Caco-2 (cell line): ENCODE data around the gene ATF6. TPM values are rescaled to one million over a fixed set of nuclear protein-coding genes. Genes with fewer than 3 reads are reported as not detected.

Experiments
- BruUV-seq: library from RNA; stranded (reverse); fragments of 400-500 nt; replicated peaks from 2 replicates; lab custom pipeline; 2021; lab: Mats Ljungman, UMichigan
- CTCF ChIA-PET: fragments of 300-600 bp; sonication (Branson Sonifier 250); formaldehyde crosslinking; loops from one replicate; lab custom pipeline; 2022; ENCODE audit warnings: antibody characterized with exemption; lab: Charles Lee
- POLR2A ChIA-PET: fragments of 300-600 bp; sonication (Branson Sonifier 250); formaldehyde crosslinking; loops from one replicate; lab custom pipeline; 2022; ENCODE audit warnings: antibody characterized with exemption; lab: Charles Lee
- DNase-seq, 2 experiments: peaks; one replicate each; pipeline versions ENCODE4 v3.0.0 to v3.0.0-alpha.2; 2020 to 2022
- H3K27me3 ChIP-seq: replicated peaks from 2 replicates; pipeline ENCODE4 v1.6.0; 2011; ENCODE audit warnings: low read length; ENCODE audit not compliant: control insufficient read depth, insufficient read depth
- H3K36me3 ChIP-seq: 2 replicates; pipeline ENCODE4 v1.5.1; 2011; ENCODE audit warnings: low read length; ENCODE audit not compliant: control insufficient read depth, insufficient read depth
- H3K4me1 ChIP-seq: fragments of 250-450 bp; sonication (Bioruptor Pico); 2 replicates; pipeline ENCODE4 v1.5.1; 2020; ENCODE audit warnings: mild to moderate bottlenecking
- H3K4me3 ChIP-seq: 2 replicates; pipeline ENCODE4 v1.5.1; 2011; ENCODE audit warnings: low read depth, mild to moderate bottlenecking, control low read depth, low read length
- H3K9me3 ChIP-seq: fragments of 250-450 bp; sonication (Bioruptor Pico); 2 replicates; pipeline ENCODE4 v1.5.1; 2020; ENCODE audit warnings: mild to moderate bottlenecking, moderate library complexity
- H3K27ac Mint-ChIP-seq: one replicate; pipeline ENCODE4 v1.8.0; 2022; ENCODE audit warnings: mixed read lengths; ENCODE audit not compliant: unreplicated experiment
- H3K27me3 Mint-ChIP-seq: one replicate; pipeline ENCODE4 v1.8.0; 2022; ENCODE audit warnings: mixed read lengths; ENCODE audit not compliant: insufficient read depth, unreplicated experiment
- H3K36me3 Mint-ChIP-seq: one replicate; pipeline ENCODE4 v1.8.0; 2022; ENCODE audit warnings: mild to moderate bottlenecking, mixed read lengths; ENCODE audit not compliant: insufficient read depth, unreplicated experiment
- H3K4me1 Mint-ChIP-seq: one replicate; pipeline ENCODE4 v1.8.0; 2022; ENCODE audit warnings: low read depth, mixed read lengths; ENCODE audit not compliant: unreplicated experiment
- H3K4me3 Mint-ChIP-seq: one replicate; pipeline ENCODE4 v1.8.0; 2022; ENCODE audit warnings: mild to moderate bottlenecking, moderate library complexity, mixed read lengths; ENCODE audit not compliant: unreplicated experiment
- H3K9me3 Mint-ChIP-seq: one replicate; pipeline ENCODE4 v1.8.0; 2022; ENCODE audit warnings: mixed read lengths; ENCODE audit not compliant: unreplicated experiment
- CTCF ChIP-seq, 2 experiments: fragments of 200-600 bp in 1 of 2; IDR thresholded peaks; 1 replicate in 1 of 2; 2 replicates in 1 of 2; pipeline versions ENCODE4 v1.5.1 to v1.8.0; 2011 to 2022; ENCODE audit warnings: antibody characterized with exemption in 1 of 2, control low read depth in 1 of 2, inconsistent platforms in 1 of 2, low read depth in 1 of 2, low read length in 1 of 2, mild to moderate bottlenecking in 1 of 2, moderate library complexity in 1 of 2; ENCODE audit not compliant: insufficient read depth in 1 of 2, severe bottlenecking in 1 of 2, unreplicated experiment in 1 of 2
- intact Hi-C: fragments of 100-400 bp; cut with micrococcal nuclease; formaldehyde crosslinking; loops from one replicate; pipeline ENCODE4 v1.10.0; 2022; ENCODE audit not compliant: unreplicated experiment
- total RNA-seq: library from RNA; stranded (reverse); gene quantifications from 2 replicates; pipeline ENCODE4 v1.2.3, GENCODE V29; 2022

Gene ATF6
- total RNA-seq, 1 experiment from 2014 or later: 16.4 TPM

- Mint-ChIP-seq H3K4me3 (no peak overlapping the region), H3K27ac (no peak overlapping the region), H3K36me3 (no peaks in the 10 kb centered on the region), H3K9me3 (peaks cover 10% of the 10 kb centered on the region), H3K27me3 (peaks cover 12% of the 10 kb centered on the region), H3K4me1 (no peaks in the 10 kb centered on the region)
- Histone ChIP-seq H3K4me1 (no peaks in the 10 kb centered on the region), H3K4me3 (no peak overlapping the region), H3K9me3 (peaks cover 11% of the 10 kb centered on the region; the same call in 1 of the 2 replicates), H3K27me3 (no peaks in the 10 kb centered on the region), H3K36me3 (no peaks in the 10 kb centered on the region)
- BruUV-seq: no TSS peak
- no peak for TF ChIP-seq CTCF (IDR thresholded peaks at IDR 0.05; ENCODE audit: insufficient read depth in 1 of 2, low read depth in 1 of 2, low read length in 1 of 2, severe bottlenecking in 1 of 2, unreplicated experiment in 1 of 2)
- CTCF ChIA-PET: no interaction called here
- intact Hi-C loops: no loop called here
- DNase-seq: no peak
- POLR2A ChIA-PET: no interaction called here
These were observed 223.7 kb downstream of the ATF6 start for GRCh38 chr1:161989786-161990185.

- DNase-seq: no peak
- H3K27me3 Mint-ChIP-seq: peaks cover 7% of the 10 kb centered on the region
- intact Hi-C loops: no loop called here
These were observed 227.5 kb downstream of the ATF6 start for GRCh38 chr1:161993576-161993975.

GRCh38 chr1:161994175-161994668 is 228.1 kb downstream of the ATF6 start:
- Histone ChIP-seq H3K4me3 (no peak overlapping the region), H3K27me3 (no peaks in the 10 kb centered on the region), H3K4me1 (no peaks in the 10 kb centered on the region), H3K36me3 (no peaks in the 10 kb centered on the region), H3K9me3 (no peaks in the 10 kb centered on the region)
- POLR2A ChIA-PET: no interaction called here
- Mint-ChIP-seq H3K4me1 (no peaks in the 10 kb centered on the region), H3K36me3 (no peaks in the 10 kb centered on the region), H3K9me3 (peaks cover 10% of the 10 kb centered on the region), H3K4me3 (no peak overlapping the region), H3K27me3 (peaks cover 2% of the 10 kb centered on the region), H3K27ac (no peak overlapping the region)
- no peak for DNase-seq
- no TSS peak for BruUV-seq
- no peak for TF ChIP-seq CTCF (IDR thresholded peaks at IDR 0.05; ENCODE audit: insufficient read depth in 1 of 2, low read depth in 1 of 2, low read length in 1 of 2, severe bottlenecking in 1 of 2, unreplicated experiment in 1 of 2)
- intact Hi-C loops: no loop called here
- CTCF ChIA-PET: no interaction called here

More at GRCh38 chr1:161993576-161993975, 227.5 kb downstream of the ATF6 start:
- H3K27ac Mint-ChIP-seq: no peak overlapping the region
- no peaks in the 10 kb centered on the region for H3K4me1 ChIP-seq
- CTCF ChIA-PET: no interaction called here
- POLR2A ChIA-PET: no interaction called here
- H3K36me3 Mint-ChIP-seq: no peaks in the 10 kb centered on the region
- peaks cover 10% of the 10 kb centered on the region for H3K9me3 Mint-ChIP-seq
- TF ChIP-seq CTCF (IDR thresholded peaks at IDR 0.05; ENCODE audit: insufficient read depth in 1 of 2, low read depth in 1 of 2, low read length in 1 of 2, severe bottlenecking in 1 of 2, unreplicated experiment in 1 of 2): no peak
- H3K4me3 ChIP-seq: no peak overlapping the region
- H3K4me3 Mint-ChIP-seq: no peak overlapping the region
- H3K27me3 ChIP-seq: no peaks in the 10 kb centered on the region
- no peaks in the 10 kb centered on the region for H3K9me3 ChIP-seq
- H3K36me3 ChIP-seq: no peaks in the 10 kb centered on the region
- no TSS peak for BruUV-seq
- no peaks in the 10 kb centered on the region for H3K4me1 Mint-ChIP-seq
